GM18907 (cell line): ENCODE measurements around the gene ARMH3.
A peak's percentile ranks its signal among the peaks of the same experiment; 100 is the strongest.

ENCODE experiments used
- ATAC-seq: cut with Tn5 transposase; IDR thresholded peaks from one replicate; pipeline ENCODE4 v1.9.1; 2021; ENCODE audit warnings: mild to moderate bottlenecking, moderate library complexity; ENCODE audit not compliant: unreplicated experiment

ARMH3 gene

DNA sequence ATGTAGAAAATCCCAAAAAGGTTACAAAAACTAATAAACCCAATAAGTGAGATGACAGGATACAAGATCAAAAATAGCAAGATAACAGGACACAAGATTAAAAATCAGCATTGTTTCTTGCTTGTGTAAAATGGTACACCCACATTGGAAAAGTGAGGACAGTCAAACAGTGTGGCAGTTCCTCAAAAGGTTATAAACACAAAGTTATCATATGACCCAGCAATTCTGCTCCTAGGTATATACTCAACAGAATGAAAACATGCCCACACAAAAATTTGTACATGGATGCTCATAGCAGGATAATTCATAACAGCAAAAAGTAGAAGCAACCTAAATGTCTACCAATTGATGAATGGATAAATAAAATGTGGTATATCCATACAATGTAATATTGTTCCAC, 105.8 kb downstream of the ARMH3 start:
- no peak for ATAC-seq

DNA sequence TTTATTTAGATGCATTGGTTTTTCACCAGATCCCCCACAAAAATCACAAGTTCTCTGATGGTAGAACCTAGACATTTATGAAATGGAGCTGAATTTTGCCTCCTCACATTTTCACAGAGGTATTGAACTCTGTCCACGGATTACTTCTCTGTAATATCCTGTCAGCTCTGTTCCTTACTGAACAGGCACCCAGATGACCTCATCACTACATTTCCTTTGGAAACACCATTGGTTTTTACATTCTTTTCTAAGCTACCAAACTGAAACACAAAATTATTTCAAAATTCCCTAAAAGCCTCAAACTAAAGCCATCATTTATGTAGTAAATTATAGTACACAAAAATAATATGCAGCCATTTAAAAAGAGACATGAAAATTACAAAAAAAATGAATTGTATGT, 114.1 kb downstream of the ARMH3 start:
- ATAC-seq, result no peak

DNA sequence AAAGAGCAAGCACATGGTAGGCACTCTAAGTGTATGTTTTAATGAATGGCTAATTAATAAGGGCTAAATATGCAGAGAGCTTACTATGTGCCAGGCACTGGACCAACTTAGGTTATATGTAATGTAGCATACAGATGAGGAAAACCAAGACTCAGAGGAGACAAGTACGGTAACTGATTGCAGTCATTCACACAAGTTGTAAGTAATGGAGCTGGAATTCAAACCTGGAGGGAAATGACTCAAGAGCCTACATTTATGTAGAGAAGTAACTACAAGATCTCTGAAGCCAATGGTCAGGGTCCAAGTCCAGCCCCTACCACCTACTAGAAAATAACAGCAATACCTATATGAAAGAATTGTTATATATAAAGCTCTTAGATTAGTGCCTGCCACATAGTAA, 115.1 kb downstream of the ARMH3 start:
- ATAC-seq, result no peak

DNA sequence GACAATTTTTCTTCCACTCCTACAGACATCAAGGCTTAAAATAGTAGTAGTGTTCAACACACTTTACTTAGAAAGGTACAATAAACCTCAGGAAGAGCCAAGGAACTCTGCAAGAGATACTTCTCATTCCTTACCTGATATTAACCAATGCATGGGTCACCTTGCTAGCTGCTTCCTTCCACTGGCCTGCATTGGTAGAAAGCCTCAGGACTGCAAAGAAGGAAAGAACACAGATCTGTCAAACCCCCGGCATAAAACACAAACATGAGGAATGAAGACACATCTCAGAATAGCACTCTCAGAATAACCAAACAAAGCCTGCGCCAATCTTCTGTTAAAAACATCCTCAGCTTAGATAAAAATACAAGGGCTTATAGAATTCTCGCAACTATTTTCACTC, 116.2 kb downstream of the ARMH3 start:
- no peak for ATAC-seq

DNA sequence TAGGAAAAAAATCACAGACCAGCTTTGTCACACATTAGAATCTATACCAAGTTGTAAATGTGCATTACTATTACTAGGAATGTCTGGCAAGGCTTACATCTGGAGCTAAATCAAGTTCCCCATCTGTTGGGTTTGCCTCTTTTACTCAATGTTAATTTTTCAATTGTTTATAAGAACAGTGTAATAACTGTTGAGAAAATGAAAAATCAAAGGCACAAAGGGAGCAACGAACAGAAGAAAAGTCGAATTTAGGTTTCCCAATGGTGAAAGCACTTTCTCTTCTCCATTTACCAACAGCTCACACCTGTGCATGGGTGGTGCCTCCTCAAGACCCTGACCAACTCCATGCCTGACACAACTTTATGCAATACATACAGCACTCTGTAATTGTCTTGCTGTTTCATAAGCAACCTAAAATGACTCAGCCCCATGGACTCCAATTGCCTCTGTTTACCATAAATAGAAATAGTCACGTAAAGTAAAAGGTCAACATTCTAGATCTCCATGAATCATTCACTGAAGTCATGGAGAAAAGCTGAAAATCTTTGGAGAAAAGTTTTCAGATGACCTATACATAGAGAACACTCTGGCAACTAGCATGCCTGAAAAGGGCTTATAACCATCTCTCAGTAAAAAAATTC, 116.8 kb downstream of the ARMH3 start:
- no peak for ATAC-seq

DNA sequence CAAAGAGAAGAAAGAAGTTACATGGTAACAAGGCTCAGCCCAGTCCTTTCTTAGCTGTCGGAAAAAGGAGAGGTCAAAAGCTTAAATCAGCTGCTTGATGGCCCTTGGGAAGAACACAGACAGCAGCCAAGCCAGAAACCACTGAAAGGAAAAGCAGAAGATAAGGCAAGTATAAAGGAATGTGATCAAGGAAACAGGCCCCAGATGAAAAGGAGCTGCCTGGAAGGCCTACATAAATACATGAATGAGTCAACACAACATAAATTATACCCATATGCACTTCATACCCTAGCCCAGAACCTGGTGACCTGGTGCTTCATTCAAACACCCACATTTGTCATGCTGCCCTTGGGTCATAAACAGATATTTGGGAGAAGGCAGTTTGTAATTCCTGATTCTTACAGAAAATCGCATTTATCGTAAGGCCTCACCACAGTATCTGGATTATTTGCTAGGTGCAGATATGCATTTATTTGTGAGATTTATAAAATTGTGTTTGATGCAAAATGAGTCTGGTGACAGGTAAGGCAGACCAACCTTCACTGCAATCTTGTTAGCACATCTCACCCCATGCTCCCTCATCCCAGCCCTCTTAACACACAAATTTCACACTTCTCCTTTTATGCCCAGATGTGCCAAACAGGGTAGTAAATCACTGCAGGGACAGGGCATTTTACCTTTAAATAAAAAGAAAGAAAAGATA, 117.5 kb downstream of the ARMH3 start:
- ATAC-seq, result no peak

DNA sequence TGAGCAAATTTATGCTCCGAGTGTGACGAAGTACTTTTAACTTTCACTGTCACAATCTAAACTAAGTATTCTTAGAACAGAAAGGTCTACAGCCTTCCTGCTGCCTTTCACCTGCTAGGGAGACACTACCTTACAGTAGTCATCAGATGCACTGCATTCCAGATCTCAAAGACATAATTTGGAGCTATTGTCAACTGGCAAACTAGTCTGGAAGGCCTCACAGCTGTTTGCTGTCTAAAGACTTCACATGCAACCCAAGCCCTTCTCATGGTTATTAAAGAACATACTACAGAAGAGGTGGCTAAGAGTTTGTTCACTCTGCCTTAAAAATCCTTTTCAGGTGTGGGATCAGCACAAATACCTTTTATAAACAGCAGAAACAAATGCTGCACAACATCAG, 120.5 kb downstream of the ARMH3 start:
- no peak for ATAC-seq

DNA sequence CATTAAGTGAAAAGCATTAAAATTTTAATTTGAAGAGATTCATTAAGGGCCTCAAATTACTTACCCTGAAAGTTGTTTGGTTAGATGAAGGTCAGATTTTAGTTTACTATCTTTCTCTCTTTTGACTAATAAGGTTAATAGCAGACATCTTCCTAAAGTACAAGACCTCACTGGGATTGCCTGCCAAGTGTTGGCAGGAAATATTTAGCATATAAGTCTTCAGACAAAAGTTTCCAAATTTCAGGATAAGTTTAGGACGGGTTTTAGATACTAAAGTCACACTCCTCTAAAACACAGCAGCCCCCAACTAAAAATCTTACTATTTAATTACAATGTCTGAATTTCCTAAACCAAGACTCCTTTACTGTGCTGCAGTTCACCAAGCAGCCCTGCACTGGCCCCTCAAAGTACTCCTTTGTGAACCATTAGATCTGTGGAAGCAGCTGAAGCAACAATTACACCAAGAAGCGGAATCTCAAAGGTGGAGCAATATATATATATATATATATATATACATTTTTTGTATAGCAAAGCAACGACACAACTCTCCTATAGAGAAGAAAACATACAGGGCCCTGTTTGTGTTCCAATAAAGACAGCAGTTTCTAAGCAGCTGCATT, 121.2 kb downstream of the ARMH3 start:
- ATAC-seq, result no peak

DNA sequence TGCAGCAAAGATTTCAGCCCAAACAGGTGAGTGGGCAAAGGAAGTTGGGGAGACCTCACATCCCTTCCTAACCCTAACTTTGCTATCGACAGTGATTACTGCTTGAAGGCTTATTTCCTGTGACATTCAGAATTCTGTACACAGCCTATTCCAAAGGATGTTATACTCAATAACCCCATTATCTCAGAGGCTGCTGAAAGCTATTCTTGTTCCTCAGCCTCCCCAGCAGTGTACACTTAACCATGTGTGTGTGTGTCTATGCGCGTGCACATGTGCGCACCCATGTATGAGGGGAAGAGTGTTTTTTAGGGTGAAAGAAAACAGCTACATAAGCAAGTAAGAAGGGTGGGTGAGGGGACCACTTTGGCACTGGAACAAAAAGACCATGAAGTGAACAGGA, 122.0 kb downstream of the ARMH3 start:
- no peak for ATAC-seq

DNA sequence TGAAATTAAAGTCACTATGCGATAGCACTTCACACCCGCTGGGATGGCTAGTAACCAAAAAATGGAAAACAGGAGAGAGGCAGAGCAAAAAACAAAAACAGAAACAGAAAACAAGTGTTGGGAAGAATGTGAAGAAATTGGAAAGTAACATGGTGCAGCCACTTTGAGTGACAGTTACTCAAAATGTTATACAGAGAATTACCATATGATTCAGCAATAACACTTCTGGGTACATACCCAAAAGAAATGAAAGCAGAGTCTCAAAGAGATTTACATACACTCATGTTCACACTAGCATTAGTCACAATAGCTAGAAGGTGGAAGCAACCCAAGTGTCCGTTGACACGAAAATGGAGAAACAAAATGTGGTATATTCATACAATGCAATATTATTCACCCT, 123.8 kb downstream of the ARMH3 start:
- ATAC-seq, result no peak

DNA sequence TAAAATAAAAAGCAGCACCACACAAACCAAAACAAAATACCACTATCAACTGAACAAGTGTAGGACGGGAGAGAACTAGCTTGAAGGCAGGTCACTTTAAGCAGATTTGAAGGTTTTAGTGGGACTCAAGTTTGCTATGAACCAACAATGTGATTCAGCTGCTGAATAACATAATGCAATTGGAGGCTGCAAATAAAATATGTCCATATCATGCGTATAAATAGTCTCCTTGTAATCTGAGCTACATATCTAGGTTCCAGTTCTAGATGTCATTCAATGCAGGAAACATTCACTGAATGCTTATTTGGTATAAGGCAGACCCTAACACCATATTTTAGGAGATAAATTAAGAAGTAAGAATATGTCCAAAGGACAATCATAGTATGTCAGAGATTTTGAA, 130.9 kb downstream of the ARMH3 start:
- ATAC-seq, result no peak

DNA sequence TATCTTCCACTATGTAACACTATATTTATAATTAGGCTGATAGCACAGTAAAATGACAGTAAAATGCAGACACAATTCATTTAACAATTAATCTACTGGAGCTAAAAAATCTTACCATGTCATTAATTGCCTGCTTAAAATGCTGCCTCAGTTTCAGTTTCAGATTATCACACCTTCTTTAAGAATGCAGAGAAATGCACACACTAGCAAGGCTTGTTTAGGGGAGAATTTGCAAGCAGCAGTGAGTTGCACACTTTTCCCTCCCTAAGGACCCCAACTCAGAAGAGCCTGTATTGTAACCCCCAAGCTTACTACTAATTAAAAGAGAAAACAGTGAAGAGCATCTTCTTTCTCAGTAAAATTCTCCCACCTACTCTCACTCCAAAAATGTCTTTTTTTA, 132.7 kb downstream of the ARMH3 start:
- ATAC-seq, result no peak

DNA sequence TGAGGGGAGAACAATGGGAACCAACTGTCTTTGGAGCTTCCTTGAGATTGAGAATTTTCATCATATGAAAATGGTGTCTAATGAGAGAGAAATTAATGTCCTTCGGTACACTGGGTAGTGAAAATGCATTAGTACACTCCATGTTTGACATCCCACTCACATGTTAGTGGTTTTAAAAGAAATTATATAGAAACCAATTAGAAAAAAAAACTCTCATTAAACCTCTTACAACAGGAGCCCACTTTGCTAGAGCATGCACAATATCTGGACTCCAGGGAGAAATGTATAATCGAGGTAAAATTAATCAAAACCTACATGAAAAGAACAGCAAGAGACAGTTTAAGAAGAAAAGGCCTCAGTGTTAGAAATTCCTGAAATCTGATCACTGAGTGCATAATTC, 133.1 kb downstream of the ARMH3 start:
- ATAC-seq, result no peak

DNA sequence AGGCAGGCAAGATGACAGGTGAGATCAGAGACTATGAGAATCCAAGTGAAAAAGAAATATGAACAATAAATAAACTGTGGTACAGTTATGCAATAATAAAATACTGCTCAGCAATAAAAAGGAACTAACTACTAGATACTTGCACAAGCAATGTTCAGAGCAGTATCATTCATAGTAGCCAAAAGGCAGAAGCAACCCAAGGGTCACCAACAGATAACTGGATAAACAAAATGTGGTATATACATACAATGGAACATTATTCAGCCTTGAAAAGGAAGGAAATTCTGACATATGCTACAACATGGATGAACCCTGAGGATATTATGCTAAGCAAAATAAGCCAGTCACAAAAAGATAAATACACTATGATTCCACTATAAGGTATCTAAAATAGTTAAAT, 135.4 kb downstream of the ARMH3 start:
- ATAC-seq, result no peak

DNA sequence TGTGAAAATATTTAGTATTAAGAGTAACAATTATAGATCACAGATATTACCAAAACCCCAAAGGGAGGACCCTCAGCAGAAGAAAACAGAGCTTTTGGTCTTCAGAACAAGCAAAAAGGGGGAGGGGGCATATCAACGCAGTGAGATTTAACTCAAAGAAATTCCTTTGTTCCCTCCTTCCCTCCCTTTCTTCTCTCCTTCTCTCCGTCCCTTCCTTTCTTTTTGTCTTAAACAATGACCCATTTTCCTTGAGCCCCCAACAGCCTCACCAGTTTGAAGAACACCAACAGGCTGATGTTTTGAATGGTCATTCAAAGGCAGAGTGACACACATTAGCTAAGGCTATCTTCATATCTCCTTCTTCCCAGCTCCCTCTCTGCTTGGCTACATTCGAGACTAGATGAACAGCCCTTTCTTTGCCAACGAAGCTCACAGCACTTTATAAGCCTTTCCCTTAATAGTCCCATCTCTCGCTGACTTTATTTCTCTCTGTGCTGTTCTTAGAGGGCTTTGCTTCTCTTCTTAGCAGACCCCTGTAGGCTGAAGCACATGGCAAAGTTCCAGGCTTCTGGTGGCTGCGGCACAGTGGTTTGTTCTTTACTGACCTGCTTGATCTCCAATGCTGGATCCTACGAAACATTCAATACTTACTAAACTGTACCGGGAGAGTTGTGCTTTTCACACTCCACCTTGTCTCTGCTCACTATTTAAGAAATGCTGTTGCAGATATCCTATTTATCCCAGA, 136.8 kb downstream of the ARMH3 start:
- ATAC-seq, result no peak

DNA sequence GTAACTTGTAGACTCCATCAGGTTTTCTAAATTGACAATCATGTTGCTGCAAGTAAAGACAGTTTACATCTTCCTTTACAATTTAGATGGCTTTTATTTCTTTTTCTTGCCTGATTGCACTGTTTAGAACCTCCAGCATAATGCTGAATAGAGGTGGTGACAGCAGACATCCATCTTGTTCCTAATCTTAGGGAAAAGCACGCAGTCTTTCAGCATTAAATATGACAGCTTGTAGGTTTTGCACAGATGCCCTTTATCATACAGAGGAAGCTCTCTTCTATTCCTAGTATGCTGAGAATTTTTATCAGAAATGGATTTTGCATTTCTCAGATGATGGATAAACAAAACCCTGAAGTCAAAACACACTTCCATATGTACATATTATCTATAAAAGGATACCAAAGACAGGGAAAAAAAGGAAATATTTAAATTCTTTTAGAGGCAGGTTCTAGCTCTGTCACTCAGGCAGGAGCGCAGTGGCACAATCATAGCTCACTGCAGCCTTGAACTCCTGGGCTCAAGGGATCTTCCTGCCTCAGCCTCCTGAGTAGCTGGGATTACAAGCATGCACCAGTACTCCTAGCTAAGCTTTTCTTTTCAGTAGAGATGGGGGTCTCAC, 143.3 kb downstream of the ARMH3 start:
- no peak for ATAC-seq

DNA sequence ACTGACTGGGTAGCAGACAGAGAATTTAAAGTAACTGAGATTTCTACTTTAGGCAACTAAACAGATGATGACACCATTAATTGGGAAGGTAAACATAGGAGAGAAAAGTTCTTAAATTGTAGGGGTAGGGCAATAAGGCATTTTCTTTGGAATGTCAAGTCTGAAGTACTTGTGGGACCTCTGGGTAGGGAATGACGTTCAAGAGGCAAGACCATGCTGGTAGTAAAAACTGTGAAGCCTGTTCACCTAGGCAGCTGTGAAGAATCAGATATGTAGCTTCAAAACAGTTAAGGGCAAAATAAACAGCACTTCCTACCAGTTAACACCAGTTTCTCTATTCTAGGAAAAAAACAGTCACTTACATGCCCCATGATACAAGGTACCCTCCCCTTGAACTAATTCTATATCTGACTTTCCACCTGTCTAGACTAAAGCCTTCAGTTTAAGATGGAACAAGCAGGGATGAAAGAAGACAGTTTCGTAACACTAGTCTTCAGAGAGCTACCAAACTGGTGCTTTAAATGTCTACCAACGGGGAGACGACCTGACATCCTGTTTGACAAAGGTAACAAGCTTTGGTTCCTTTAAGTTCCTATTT, 149.3 kb downstream of the ARMH3 start:
- ATAC-seq, result no peak

DNA sequence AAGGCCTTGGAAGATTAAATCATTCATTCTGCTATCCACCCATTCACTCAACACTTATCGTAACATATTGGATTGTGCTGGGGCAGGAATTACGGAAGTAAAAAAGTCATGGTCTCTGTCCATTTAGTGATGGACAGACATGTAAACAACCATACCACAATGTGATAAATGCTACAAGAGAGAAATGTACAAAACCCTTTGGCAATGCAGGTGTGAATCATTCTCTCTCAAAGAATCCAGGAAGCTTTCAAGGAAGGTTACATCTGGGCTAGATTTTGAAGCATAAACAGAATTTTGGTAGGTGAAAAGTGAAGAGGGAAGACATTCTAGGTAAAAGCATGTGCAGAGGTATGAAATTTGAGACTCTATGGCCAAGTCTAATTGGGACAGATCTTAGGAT, 150.7 kb downstream of the ARMH3 start:
- no peak for ATAC-seq

DNA sequence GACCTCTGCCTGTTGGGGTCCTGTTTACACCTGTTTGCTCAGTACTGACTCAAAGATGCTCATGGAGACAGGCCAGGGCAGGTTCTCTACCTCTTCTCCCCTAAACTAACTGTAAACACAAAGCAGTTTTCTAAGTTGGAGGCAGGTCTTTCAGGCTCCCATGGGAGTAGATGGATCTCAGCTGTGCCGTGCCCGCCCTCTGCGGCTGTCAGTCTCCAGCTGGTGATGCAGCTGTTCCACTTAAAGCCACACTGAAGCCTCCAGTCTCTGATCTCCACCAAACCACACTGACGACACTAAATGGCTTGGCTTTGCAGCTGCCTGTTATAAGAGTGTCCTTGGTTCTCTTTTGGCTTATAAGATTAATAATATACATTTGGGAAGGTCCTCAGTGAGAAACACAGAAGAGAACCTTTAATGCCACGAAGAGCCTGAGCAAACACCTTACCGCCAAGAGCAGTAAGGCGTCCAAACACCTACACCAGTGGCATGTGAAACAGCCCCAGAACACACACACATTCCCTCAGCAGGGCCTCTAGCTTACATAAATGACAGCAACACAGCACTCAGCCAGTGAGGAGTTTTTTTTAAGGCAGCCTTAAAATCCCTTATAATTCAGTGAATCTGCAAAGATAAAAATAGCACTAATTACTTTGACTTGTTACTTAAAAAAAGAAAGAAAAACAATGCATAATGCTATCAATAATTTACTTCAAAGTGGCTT, 152.0 kb downstream of the ARMH3 start:
- ATAC-seq, result peak; percentile 83

DNA sequence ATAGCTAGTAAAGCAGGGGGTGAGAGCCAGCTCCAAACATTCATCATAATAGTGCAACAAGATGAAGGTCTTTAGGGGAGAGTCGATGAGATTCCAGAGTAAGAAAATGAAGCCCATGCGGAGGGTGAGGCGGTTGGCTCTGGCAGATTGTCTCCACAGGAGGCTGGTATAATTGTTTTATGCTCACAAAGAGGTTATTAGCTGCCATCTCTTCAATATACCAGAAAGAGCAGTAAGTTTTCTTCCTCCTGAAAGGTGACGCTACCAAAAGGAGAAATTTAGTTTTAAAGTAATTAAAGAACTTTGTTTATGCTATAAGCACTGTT, 153.2 kb downstream of the ARMH3 start:
- no peak for ATAC-seq
